HG03280 (cell line): ENCODE data around the gene GRPR.
"Not testable (repeated sequence)": the region's sequence is repeated elsewhere in the genome, so short reads cannot be mapped to it uniquely, and the experiment has no call there.

Experiments
- ATAC-seq: cut with Tn5 transposase; IDR thresholded peaks from one replicate; pipeline ENCODE4 v1.9.1; 2021; ENCODE audit warnings: mild to moderate bottlenecking, moderate library complexity; ENCODE audit not compliant: unreplicated experiment

Gene GRPR

DNA sequence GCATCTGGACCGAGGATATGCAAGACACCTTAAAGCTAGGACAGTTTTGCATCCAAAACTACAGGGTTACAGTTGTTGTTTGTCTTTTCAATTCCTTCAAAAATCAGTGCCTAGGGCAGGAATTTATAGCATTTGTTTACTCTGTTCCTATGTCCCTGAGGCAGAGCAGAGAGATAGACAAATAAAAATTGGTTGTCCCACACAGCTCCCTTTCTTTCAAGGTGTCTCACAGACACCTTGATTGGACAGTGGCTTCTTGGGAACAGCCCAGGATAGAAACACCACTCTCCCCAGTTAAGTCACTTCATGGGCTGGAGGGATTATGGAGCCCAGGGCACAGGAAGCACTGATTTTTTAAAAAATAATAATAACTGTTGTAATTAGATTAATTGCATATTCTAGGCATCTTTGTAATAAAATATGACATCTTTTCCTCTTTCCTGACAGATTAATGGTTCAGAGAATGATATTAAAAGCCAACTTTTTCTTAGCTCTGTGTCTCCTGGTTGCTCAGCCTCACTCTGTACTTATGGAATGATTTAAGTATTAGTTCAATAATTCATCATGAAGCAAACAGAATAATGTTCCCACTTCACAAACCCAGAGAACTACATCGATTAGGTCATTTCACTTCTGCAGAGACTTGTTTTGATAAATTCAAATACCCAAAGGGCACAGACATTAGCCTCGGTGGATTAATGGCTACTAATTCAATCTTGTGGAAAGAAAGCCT is 52.1 kb downstream of the GRPR start:
- ATAC-seq: no peak

DNA sequence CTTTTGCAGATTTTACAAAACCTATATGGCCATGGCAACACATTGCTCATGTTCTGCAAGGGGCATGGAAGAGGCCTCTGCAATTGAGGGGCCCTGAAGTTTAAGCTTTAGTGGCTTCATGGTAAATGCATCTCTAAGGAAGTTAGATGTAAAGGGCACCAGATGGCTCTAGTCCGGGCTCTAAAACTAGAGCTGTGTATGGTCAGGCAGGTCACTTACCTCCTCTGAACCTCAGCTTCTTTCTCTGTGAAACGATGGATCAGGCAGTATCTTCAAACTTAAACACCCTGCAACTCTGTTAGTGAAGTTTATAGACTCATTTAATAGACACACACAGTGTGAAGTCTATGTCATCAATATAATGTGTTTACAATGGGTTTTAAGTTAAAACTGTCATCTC is 53.9 kb downstream of the GRPR start:
- ATAC-seq: no peak

GRCh38 chrX:16183843-16184242 is 60.5 kb downstream of the GRPR start:
- not testable (repeated sequence) for ATAC-seq

GRCh38 chrX:16185725-16186136 is 62.4 kb downstream of the GRPR start:
- peak; percentile 88 for ATAC-seq

GRCh38 chrX:16186380-16187007 is 63.1 kb downstream of the GRPR start:
- ATAC-seq: no peak

DNA sequence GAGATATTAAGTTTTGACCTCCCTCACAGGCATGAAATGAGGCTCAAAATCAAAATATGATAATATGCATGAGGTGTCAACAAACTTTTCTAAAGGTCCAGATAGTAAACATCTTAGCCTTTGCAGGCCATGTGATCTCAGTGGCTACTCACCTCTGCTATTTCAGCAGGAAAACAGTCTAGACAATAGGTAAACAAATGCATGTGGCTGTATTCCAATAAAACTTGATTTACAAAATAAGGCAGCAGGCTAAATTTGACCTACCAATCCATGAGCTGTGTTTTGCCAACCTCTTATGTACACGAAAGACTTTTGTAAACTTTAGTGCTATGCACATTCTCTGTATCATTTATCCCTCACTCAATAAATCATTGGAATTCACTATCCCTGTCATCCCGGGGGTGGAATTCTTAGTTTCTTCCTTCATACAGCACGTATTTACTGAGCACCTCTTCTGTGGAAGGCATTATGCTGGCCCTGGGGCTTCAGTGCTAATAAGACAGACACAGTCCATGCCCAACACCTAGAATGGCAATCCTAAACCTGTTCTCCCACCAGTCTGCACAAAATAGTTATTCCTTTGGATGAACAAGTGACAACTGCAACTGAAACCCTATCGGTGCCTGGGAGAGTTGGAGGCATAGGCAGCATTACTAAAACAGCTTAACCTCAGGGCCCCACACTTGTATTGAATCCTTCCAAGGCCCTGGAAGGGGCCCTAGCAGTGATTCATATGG is 63.8 kb downstream of the GRPR start:
- no peak for ATAC-seq

DNA sequence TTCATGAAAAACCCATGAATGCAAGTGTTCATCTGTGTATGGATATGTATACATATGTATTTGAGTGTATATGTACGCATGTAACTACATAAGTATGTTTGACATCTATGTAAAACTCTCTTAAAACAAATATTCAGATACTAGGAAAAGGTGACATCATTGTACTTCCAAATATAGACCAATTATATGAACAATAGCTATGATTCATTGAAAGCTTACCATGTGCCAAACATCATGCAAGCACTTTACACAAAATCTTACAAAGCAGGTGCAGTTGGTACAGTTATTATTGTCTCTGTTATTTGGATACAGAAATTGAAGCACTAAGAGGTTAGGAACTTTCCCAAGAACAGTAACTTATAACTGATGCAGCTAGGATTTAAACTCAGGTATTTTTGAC is 65.3 kb downstream of the GRPR start:
- no peak for ATAC-seq

GRCh38 chrX:16191605-16192004 is 68.2 kb downstream of the GRPR start:
- ATAC-seq: no peak

GRCh38 chrX:16196829-16197228 is 73.5 kb downstream of the GRPR start:
- ATAC-seq: no peak

GRCh38 chrX:16199343-16199742 is 76.0 kb downstream of the GRPR start:
- ATAC-seq: no peak

DNA sequence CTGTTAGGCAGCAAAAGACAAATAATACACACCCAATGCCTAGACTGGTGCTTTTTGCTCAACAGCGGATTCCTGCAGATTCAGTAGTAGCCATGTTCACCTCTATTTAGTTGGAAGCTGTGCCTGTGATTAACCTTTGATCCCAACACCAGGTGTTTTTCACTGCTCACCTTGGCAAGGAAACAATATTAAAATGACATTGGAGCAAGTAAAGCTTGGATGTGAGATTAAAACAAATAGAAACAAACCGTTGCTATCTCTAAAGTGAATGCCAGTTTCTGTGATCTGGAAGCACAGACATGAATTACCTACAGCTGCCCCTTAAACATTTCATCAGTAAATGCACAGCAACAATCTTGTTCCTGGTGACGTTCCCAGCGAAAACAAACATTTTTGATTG is 79.6 kb downstream of the GRPR start:
- no peak for ATAC-seq
